ENCODE measurements around the gene SLC52A3. TPM values are rescaled to one million over a fixed set of nuclear protein-coding genes. Genes with fewer than 3 reads are reported as not detected.
A peak's percentile ranks its signal among the peaks of the same experiment; 100 is the strongest.

Gene SLC52A3
- polyA plus RNA-seq, 1 donor from 2014 or later, result not detected

DNA sequence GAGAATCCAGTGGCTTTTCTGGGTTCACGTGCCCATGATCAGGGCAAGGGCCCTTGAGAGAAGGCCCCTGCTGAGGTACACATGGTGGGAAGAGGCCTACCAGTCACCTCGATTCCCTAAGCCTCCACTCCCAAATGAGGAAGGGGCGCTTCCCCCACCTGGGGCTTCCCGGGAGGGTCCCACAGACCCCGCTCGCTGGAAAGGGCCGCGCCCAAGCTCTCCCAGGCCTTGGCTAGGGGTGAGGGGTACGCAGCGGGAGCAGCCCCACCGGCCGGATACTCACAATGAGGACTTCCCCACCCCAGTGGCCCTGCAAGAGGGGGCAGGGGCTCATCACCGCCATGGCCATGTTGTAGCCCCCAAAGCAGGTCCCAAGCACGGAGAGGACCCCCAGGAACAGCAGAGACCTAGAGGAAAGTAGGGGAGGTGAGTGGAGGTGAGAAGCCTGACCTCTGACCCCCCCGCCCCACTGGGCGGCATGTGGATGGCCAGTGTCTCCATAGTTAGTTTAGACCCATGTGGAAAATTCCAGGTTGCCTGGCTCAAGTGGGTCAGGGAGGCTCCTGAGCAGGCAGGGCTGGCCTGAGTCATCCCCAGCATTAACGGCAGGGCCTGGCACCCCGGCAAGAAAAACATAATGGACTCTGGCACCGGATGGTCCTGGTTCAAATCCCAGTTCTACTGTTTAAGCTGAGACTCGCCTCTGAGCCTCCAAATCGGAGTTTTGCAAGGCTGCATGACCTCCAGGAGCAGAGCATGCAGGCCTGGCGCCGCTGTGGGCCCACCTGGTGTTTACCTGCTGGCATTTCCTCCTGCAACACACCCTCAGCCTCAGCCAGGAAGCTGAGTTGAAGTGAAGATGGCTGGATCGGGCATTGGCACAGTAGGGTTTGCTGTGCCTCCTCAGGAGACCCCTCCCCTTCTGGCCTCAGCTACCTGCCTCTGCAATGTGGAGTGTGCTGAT, 6.6 kb downstream of the SLC52A3 start:
- H3K4me3 ChIP-seq (ENCODE audit: low read length), result no peak overlapping the region

DNA sequence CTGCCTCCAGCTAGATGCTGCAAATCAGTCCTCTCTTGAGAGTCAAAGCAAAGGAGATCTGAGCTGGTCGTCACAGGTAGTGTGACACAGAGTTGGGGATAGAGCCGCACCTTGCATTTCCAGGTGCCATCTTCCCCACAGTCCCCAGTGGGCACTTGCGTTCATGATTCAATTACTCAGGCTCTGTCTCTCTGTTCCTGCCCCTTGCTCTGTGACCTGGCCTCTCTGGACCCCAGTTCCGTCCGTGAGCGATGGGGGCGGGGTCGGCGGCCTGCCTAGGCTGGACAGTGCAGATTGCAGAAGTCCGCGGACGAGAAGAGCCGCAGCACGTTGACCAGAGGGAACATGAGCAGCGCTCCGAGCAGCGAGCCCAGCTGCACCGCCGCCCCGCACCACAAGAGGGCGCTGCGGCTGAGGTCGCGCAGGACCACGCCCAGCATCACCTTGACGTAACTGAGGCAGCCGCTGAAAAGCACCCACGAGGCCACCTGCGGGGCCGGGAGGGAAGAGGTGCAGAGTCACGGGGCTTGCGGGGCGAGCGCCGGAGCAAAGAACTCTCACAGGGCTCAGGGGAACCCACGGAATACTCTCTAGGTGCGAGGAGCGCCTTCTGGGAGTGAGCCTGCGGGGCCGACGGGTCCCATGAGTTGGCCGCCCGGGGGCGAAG, 7.4 kb downstream of the SLC52A3 start:
- no peak overlapping the region for H3K27ac ChIP-seq (ENCODE audit: low read length)
- H3K4me2 ChIP-seq (ENCODE audit: low read length), result no peak overlapping the region
- H3K4me3 ChIP-seq (ENCODE audit: low read length), result no peak overlapping the region
- no peaks in the 10 kb centered on the region for H4K20me1 ChIP-seq (ENCODE audit: insufficient read depth)
- no peak overlapping the region for H3K9ac ChIP-seq (ENCODE audit: low read length)
- H3K27me3 ChIP-seq (ENCODE audit: insufficient read depth, low read depth, low read length), result peaks cover 3% of the 10 kb centered on the region
- no peaks in the 10 kb centered on the region for H3K36me3 ChIP-seq (ENCODE audit: insufficient read depth, low read length)
- no peaks in the 10 kb centered on the region for H3K9me3 ChIP-seq (ENCODE audit: low read length)
- H2AFZ ChIP-seq (ENCODE audit: low read depth, low read length), result no peak overlapping the region
- H3K9me2 ChIP-seq (ENCODE audit: insufficient read depth, low read length), result no peaks in the 10 kb centered on the region
- H3K79me2 ChIP-seq (replicated peaks; ENCODE audit: insufficient read depth, low read length), result no peaks in the 10 kb centered on the region
- TF ChIP-seq RAD21 (conservative IDR thresholded peaks at IDR 0.05) (no peak), SMC3 (conservative IDR thresholded peaks at IDR 0.05; ENCODE audit: poor library complexity) (peak; percentile 22), MXI1 (conservative IDR thresholded peaks at IDR 0.05; ENCODE audit: poor library complexity, severe bottlenecking) (no peak), POLR2AphosphoS5 (IDR thresholded peaks at IDR 0.05) (no peak)
- TF ChIP-seq, protein P1, sequence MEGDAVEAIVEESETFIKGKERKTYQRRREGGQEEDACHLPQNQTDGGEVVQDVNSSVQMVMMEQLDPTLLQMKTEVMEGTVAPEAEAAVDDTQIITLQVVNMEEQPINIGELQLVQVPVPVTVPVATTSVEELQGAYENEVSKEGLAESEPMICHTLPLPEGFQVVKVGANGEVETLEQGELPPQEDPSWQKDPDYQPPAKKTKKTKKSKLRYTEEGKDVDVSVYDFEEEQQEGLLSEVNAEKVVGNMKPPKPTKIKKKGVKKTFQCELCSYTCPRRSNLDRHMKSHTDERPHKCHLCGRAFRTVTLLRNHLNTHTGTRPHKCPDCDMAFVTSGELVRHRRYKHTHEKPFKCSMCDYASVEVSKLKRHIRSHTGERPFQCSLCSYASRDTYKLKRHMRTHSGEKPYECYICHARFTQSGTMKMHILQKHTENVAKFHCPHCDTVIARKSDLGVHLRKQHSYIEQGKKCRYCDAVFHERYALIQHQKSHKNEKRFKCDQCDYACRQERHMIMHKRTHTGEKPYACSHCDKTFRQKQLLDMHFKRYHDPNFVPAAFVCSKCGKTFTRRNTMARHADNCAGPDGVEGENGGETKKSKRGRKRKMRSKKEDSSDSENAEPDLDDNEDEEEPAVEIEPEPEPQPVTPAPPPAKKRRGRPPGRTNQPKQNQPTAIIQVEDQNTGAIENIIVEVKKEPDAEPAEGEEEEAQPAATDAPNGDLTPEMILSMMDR (IDR thresholded peaks at IDR 0.05; ENCODE audit: poor library complexity, severe bottlenecking), result peak; percentile 60
- no peaks in the 10 kb centered on the region for H3F3A ChIP-seq (ENCODE audit: insufficient read depth, low read length, poor library complexity, severe bottlenecking)

More for the DNA sequence above, 6.6 kb downstream of the SLC52A3 start:
- Histone ChIP-seq H3F3A (ENCODE audit: insufficient read depth, low read length, poor library complexity, severe bottlenecking) (no peaks in the 10 kb centered on the region), H3K79me2 (replicated peaks; ENCODE audit: insufficient read depth, low read length) (no peaks in the 10 kb centered on the region), H3K27ac (ENCODE audit: low read length) (no peak overlapping the region), H2AFZ (ENCODE audit: low read depth, low read length) (no peak overlapping the region), H3K36me3 (ENCODE audit: insufficient read depth, low read length) (no peaks in the 10 kb centered on the region), H3K9ac (ENCODE audit: low read length) (no peak overlapping the region), H4K20me1 (ENCODE audit: insufficient read depth) (no peaks in the 10 kb centered on the region), H3K27me3 (ENCODE audit: insufficient read depth, low read depth, low read length) (peaks cover 3% of the 10 kb centered on the region), H3K9me3 (ENCODE audit: low read length) (no peaks in the 10 kb centered on the region), H3K9me2 (ENCODE audit: insufficient read depth, low read length) (no peaks in the 10 kb centered on the region), H3K4me2 (ENCODE audit: low read length) (no peak overlapping the region)
- TF ChIP-seq, protein P2, sequence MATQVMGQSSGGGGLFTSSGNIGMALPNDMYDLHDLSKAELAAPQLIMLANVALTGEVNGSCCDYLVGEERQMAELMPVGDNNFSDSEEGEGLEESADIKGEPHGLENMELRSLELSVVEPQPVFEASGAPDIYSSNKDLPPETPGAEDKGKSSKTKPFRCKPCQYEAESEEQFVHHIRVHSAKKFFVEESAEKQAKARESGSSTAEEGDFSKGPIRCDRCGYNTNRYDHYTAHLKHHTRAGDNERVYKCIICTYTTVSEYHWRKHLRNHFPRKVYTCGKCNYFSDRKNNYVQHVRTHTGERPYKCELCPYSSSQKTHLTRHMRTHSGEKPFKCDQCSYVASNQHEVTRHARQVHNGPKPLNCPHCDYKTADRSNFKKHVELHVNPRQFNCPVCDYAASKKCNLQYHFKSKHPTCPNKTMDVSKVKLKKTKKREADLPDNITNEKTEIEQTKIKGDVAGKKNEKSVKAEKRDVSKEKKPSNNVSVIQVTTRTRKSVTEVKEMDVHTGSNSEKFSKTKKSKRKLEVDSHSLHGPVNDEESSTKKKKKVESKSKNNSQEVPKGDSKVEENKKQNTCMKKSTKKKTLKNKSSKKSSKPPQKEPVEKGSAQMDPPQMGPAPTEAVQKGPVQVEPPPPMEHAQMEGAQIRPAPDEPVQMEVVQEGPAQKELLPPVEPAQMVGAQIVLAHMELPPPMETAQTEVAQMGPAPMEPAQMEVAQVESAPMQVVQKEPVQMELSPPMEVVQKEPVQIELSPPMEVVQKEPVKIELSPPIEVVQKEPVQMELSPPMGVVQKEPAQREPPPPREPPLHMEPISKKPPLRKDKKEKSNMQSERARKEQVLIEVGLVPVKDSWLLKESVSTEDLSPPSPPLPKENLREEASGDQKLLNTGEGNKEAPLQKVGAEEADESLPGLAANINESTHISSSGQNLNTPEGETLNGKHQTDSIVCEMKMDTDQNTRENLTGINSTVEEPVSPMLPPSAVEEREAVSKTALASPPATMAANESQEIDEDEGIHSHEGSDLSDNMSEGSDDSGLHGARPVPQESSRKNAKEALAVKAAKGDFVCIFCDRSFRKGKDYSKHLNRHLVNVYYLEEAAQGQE (IDR thresholded peaks at IDR 0.05; ENCODE audit: borderline replicate concordance), result no peak
- TF ChIP-seq EZH2 (IDR thresholded peaks at IDR 0.05; ENCODE audit: borderline replicate concordance, insufficient read depth, low read length, poor library complexity, severe bottlenecking), result no peak
- TF ChIP-seq RAD21 (conservative IDR thresholded peaks at IDR 0.05), result no peak
- TF ChIP-seq, protein P1 (IDR thresholded peaks at IDR 0.05; ENCODE audit: poor library complexity, severe bottlenecking), result no peak
- no peak for TF ChIP-seq SMC3 (conservative IDR thresholded peaks at IDR 0.05; ENCODE audit: poor library complexity)
- TF ChIP-seq EP300 (conservative IDR thresholded peaks at IDR 0.05; ENCODE audit: poor library complexity, severe bottlenecking), result no peak
- TF ChIP-seq POLR2AphosphoS5 (IDR thresholded peaks at IDR 0.05), result no peak
- no peak for TF ChIP-seq MXI1 (conservative IDR thresholded peaks at IDR 0.05; ENCODE audit: poor library complexity, severe bottlenecking)
- no peak for TF ChIP-seq TAF1 (IDR thresholded peaks at IDR 0.05; ENCODE audit: low read depth)
